ENCODE data around the gene HSPB1. TPM values are rescaled to one million over a fixed set of nuclear protein-coding genes. Genes with fewer than 3 reads are reported as not detected.

HSPB1 gene
- total and polyA plus RNA-seq, 2 of the 13 experiments (the other 11 are each of a cell fraction or from before 2014, with no cell fraction given): 21.0 to 38.6 TPM

GRCh38 chr7:76303202-76304147, 1.0 kb downstream of the HSPB1 start (continued):
- no peak for TF ChIP-seq ZNF574 (CRISPR knock-in tag; IDR thresholded peaks at IDR 0.05)
- TF ChIP-seq PCBP1 (IDR thresholded peaks at IDR 0.05; ENCODE audit: borderline replicate concordance, low read depth, low read length): peak; percentile 74; the same call in 1 of the 2 replicates
- no peak for TF ChIP-seq FOXC1 (CRISPR knock-in tag; IDR thresholded peaks at IDR 0.05; ENCODE audit: borderline replicate concordance)
- no peak for TF ChIP-seq SP2 (CRISPR knock-in tag; IDR thresholded peaks at IDR 0.05)
- no peak for TF ChIP-seq ZBTB8A (CRISPR knock-in tag; IDR thresholded peaks at IDR 0.05; ENCODE audit: borderline replicate concordance, low read depth)
- TF ChIP-seq ZNF598 (CRISPR knock-in tag; IDR thresholded peaks at IDR 0.05; ENCODE audit: borderline replicate concordance): no peak
- no peak for TF ChIP-seq USF2 (IDR thresholded peaks at IDR 0.05; ENCODE audit: low read depth, low read length)
- TF ChIP-seq USF2 (CRISPR knock-in tag; IDR thresholded peaks at IDR 0.05; ENCODE audit: borderline replicate concordance): no peak
- TF ChIP-seq SYNCRIP (IDR thresholded peaks at IDR 0.05; ENCODE audit: insufficient read depth, low read depth, low read length): no peak
- no peak for TF ChIP-seq SNAPC5 (CRISPR knock-in tag; IDR thresholded peaks at IDR 0.05; ENCODE audit: borderline replicate concordance)
- no peak for TF ChIP-seq MTA1 (CRISPR knock-in tag; IDR thresholded peaks at IDR 0.05; ENCODE audit: borderline replicate concordance)
- TF ChIP-seq ZNF674 (CRISPR knock-in tag; IDR thresholded peaks at IDR 0.05; ENCODE audit: low read depth): no peak
- TF ChIP-seq ZNF530 (CRISPR knock-in tag; IDR thresholded peaks at IDR 0.05; ENCODE audit: low read depth): no peak
- no peak for TF ChIP-seq MTA3 (CRISPR knock-in tag; IDR thresholded peaks at IDR 0.05)
- TF ChIP-seq ZNF768 (CRISPR knock-in tag; IDR thresholded peaks at IDR 0.05): no peak
- no peak for TF ChIP-seq CERS6 (CRISPR knock-in tag; IDR thresholded peaks at IDR 0.05)
- TF ChIP-seq RARG (CRISPR knock-in tag; IDR thresholded peaks at IDR 0.05; ENCODE audit: low read depth): no peak
- TF ChIP-seq TEAD2 (CRISPR knock-in tag; IDR thresholded peaks at IDR 0.05): no peak
- TF ChIP-seq ZNF24 (IDR thresholded peaks at IDR 0.05): no peak
- TF ChIP-seq ZNF879 (CRISPR knock-in tag; IDR thresholded peaks at IDR 0.05): no peak; the same call in 1 of the 2 replicates
- no peak for TF ChIP-seq NFIC (IDR thresholded peaks at IDR 0.05; ENCODE audit: low read length)
- TF ChIP-seq ATF7 (IDR thresholded peaks at IDR 0.05): no peak
- TF ChIP-seq ATF7 (CRISPR knock-in tag; IDR thresholded peaks at IDR 0.05): no peak
- no peak for TF ChIP-seq CREBL2 (CRISPR knock-in tag; IDR thresholded peaks at IDR 0.05; ENCODE audit: borderline replicate concordance)
- no peak for TF ChIP-seq SMC3 (IDR thresholded peaks at IDR 0.05; ENCODE audit: low read length)

Data from HepG2 (cell line).